Measurements from ENCODE around the gene GEN1. TPM values are rescaled to one million over a fixed set of nuclear protein-coding genes. Genes with fewer than 3 reads are reported as not detected.

GEN1 gene
- total RNA-seq, 1 donor from 2014 or later: 44.4 TPM

DNA sequence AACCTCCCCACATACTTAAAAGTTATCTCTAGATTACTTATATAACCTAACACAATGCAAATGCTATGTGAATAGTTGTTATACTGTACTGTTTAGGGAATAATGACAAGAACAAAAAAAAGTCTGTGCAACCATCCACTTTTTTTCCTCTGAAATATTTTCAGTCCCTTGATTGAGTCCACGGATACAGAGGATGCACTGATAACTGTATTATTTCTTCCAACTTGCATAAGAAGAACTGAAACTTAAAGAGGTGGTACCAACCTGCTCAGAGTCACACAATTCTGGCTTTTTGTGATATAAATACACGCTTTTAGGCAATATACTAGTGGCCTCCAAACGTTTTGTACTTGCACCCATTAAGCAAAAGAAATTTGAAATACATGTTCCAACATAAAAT, 1.7 kb upstream of the GEN1 start:
- TF ChIP-seq, protein P1, sequence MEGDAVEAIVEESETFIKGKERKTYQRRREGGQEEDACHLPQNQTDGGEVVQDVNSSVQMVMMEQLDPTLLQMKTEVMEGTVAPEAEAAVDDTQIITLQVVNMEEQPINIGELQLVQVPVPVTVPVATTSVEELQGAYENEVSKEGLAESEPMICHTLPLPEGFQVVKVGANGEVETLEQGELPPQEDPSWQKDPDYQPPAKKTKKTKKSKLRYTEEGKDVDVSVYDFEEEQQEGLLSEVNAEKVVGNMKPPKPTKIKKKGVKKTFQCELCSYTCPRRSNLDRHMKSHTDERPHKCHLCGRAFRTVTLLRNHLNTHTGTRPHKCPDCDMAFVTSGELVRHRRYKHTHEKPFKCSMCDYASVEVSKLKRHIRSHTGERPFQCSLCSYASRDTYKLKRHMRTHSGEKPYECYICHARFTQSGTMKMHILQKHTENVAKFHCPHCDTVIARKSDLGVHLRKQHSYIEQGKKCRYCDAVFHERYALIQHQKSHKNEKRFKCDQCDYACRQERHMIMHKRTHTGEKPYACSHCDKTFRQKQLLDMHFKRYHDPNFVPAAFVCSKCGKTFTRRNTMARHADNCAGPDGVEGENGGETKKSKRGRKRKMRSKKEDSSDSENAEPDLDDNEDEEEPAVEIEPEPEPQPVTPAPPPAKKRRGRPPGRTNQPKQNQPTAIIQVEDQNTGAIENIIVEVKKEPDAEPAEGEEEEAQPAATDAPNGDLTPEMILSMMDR (IDR thresholded peaks at IDR 0.05; ENCODE audit: partially characterized antibody, unreplicated experiment): no peak
- Mint-ChIP-seq H3K4me1 (ENCODE audit: low read depth, unreplicated experiment) (peaks cover 15% of the 10 kb centered on the region), H3K4me3 (ENCODE audit: unreplicated experiment) (peak overlapping the region; percentile 96), H3K27ac (ENCODE audit: unreplicated experiment) (peak overlapping the region; percentile 96), H3K27me3 (ENCODE audit: unreplicated experiment) (peaks cover 3% of the 10 kb centered on the region), H3K9me3 (ENCODE audit: unreplicated experiment) (peaks cover 7% of the 10 kb centered on the region), H3K36me3 (ENCODE audit: unreplicated experiment) (no peaks in the 10 kb centered on the region)
- DNase-seq: no peak

DNA sequence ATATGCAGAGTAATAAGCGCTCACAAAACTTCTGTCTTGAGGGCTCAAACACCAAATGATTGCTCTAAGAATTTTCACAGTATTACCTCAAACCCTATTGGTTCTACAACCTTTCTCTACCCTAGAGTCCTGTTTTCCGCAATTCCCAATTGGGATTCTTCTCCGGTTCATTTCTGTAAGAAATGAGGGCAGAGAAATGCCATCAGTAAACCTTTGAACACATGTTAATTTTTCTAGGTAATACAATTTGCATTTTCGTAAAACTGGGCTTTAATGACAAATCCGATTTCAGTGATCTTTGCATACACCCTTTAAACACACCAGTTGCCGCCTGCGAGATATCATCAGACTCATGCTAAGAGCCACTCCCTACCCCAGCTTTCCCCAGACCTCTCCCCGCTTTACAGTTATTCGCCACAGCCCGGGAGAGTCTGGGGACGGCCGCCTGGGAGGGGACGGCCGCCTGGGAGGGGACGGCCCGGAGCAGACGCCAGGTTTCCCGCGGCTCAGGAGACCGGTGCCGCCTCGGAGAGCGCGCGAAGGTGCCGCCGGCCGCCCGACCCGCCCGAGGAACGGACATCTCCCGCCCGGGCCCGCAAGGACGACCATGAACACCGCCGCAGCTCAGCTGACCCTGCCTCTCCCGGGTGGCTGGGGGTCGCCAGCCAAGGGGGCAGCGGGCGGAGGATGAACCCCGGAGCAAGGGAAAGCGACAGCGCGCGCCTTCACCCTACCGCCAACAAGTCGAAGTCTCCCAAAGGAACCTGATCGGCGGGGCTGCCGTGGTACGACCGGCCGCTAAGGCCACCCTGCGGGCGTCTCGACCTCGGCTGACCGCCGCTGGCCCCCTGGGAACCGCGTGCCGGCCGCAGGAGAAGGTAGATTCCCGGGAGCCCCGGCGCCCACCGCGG, 791 bp upstream of the GEN1 start:
- Mint-ChIP-seq H3K4me3 (ENCODE audit: unreplicated experiment) (peak overlapping the region; percentile 96), H3K9me3 (ENCODE audit: unreplicated experiment) (peaks cover 7% of the 10 kb centered on the region), H3K27ac (ENCODE audit: unreplicated experiment) (peak overlapping the region; percentile 96), H3K4me1 (ENCODE audit: low read depth, unreplicated experiment) (peaks cover 15% of the 10 kb centered on the region), H3K27me3 (ENCODE audit: unreplicated experiment) (peaks cover 3% of the 10 kb centered on the region), H3K36me3 (ENCODE audit: unreplicated experiment) (no peaks in the 10 kb centered on the region)
- peak; percentile 68 for DNase-seq
- TF ChIP-seq, protein P1 (IDR thresholded peaks at IDR 0.05; ENCODE audit: partially characterized antibody, unreplicated experiment): no peak

DNA sequence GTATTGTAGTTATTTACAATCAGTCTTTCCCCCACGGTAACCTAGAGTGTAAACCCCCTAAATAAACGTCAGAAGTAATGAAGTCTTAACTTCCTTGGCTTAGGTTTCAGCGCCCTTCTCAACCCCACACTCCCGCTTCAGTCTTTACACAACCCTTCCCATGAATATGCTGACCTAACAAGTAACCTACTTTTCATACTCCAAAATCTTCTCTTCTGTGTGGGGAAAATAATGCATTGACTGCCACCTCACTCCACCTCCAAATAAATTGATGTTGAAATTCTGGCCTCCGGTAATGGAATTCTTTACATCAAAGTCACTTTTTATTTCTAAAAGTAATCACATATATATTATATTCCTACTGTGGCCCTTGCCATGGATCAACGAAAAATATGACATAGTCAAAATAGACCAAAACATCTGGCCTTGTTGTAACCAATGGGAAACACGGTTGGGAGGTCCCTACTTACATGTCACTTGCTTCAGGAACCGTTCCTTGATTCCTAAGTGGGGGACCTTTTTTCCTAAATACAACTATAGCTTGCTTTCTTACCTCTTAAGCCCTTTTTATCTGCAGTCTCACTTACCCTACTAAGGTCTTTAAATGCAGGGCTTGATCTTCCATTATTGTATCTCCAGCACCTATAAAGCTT, 961 bp downstream of the GEN1 start:
- Mint-ChIP-seq H3K27ac (ENCODE audit: unreplicated experiment) (peak overlapping the region; percentile 99), H3K4me1 (ENCODE audit: low read depth, unreplicated experiment) (peaks cover 15% of the 10 kb centered on the region), H3K27me3 (ENCODE audit: unreplicated experiment) (peaks cover 3% of the 10 kb centered on the region), H3K9me3 (ENCODE audit: unreplicated experiment) (peaks cover 7% of the 10 kb centered on the region), H3K36me3 (ENCODE audit: unreplicated experiment) (no peaks in the 10 kb centered on the region), H3K4me3 (ENCODE audit: unreplicated experiment) (peak overlapping the region; percentile 97)
- DNase-seq: no peak
- TF ChIP-seq, protein P1 (IDR thresholded peaks at IDR 0.05; ENCODE audit: partially characterized antibody, unreplicated experiment): no peak

DNA sequence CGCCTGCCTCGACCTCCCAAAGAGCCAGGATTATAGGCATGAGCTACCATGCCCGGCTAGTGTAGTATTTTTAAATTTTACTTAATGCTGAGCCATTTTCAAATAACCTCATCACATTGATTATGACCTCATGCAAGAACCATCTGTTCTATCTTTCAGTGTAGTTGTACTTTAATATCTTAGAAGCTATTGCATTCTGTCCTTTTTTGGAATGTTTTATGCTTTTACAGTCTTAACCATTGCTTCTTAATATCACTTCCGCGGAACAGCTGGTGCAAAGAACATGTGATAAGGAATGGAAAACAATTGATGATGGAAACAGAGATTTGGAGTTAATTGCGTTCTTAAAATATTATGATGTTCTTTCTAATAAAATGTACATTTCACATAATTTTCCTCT, 2.7 kb downstream of the GEN1 start:
- no peak for DNase-seq
- TF ChIP-seq, protein P1 (IDR thresholded peaks at IDR 0.05; ENCODE audit: partially characterized antibody, unreplicated experiment): no peak
- Mint-ChIP-seq H3K36me3 (ENCODE audit: unreplicated experiment) (no peaks in the 10 kb centered on the region), H3K27me3 (ENCODE audit: unreplicated experiment) (peaks cover 3% of the 10 kb centered on the region), H3K4me3 (ENCODE audit: unreplicated experiment) (peak overlapping the region; percentile 77), H3K9me3 (ENCODE audit: unreplicated experiment) (peaks cover 7% of the 10 kb centered on the region), H3K4me1 (ENCODE audit: low read depth, unreplicated experiment) (peaks cover 11% of the 10 kb centered on the region), H3K27ac (ENCODE audit: unreplicated experiment) (peak overlapping the region; percentile 92)

DNA sequence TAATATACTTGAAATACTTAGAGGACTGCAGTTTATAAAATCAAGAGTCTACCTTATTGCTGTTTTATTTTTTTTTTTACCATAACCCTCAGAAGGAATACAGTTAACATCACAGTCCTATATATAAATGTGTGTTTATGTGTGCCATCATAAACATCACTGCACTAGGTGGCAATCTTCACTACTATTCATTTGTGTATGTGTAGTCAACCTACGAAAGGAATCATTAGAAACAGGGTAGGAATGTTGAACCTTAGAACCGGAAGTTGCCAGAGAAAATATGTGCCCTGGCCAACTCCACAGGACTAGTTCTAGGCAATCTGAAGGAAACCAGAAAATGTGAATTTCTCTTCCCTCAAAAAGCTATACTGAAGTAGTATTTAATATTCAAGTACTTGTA, 3.4 kb downstream of the GEN1 start:
- Mint-ChIP-seq H3K4me1 (ENCODE audit: low read depth, unreplicated experiment) (peaks cover 7% of the 10 kb centered on the region), H3K9me3 (ENCODE audit: unreplicated experiment) (peaks cover 7% of the 10 kb centered on the region), H3K27ac (ENCODE audit: unreplicated experiment) (peak overlapping the region; percentile 56), H3K4me3 (ENCODE audit: unreplicated experiment) (peak overlapping the region; percentile 45), H3K36me3 (ENCODE audit: unreplicated experiment) (no peaks in the 10 kb centered on the region), H3K27me3 (ENCODE audit: unreplicated experiment) (peaks cover 3% of the 10 kb centered on the region)
- TF ChIP-seq, protein P1 (IDR thresholded peaks at IDR 0.05; ENCODE audit: partially characterized antibody, unreplicated experiment): no peak
- DNase-seq: no peak

All from glutamatergic neuron (in vitro differentiated cells).